HG02938 (cell line): ENCODE measurements around the gene PTPRN2.
"Not testable (repeated sequence)": the region's sequence is repeated elsewhere in the genome, so short reads cannot be mapped to it uniquely, and the experiment has no call there.

Source experiments
- ATAC-seq: cut with Tn5 transposase; IDR thresholded peaks from one replicate; pipeline ENCODE4 v1.9.1; 2021; ENCODE audit warnings: mild to moderate bottlenecking, moderate library complexity; ENCODE audit not compliant: unreplicated experiment

The PTPRN2 gene

GRCh38 chr7:157786375-157787274 lies 801.0 kb downstream of the PTPRN2 start:
- ATAC-seq: no peak

- ATAC-seq: no peak
Measured at GRCh38 chr7:157785486-157786186, 802.0 kb downstream of the PTPRN2 start.

GRCh38 chr7:157784979-157785441 lies 802.6 kb downstream of the PTPRN2 start:
- ATAC-seq: no peak

GRCh38 chr7:157784041-157784835 lies 803.4 kb downstream of the PTPRN2 start:
- ATAC-seq: no peak

GRCh38 chr7:157782041-157782440 lies 805.6 kb downstream of the PTPRN2 start:
- no peak for ATAC-seq

GRCh38 chr7:157780721-157781120 lies 806.9 kb downstream of the PTPRN2 start:
- no peak for ATAC-seq

- ATAC-seq: no peak
Measured at GRCh38 chr7:157780312-157780711, 807.3 kb downstream of the PTPRN2 start.

- no peak for ATAC-seq
Measured at GRCh38 chr7:157779206-157779605, 808.4 kb downstream of the PTPRN2 start.

- not testable (repeated sequence) for ATAC-seq
Measured at GRCh38 chr7:157777194-157777762, 810.3 kb downstream of the PTPRN2 start.

GRCh38 chr7:157775560-157776332 lies 811.9 kb downstream of the PTPRN2 start:
- ATAC-seq: no peak

- no peak for ATAC-seq
Measured at GRCh38 chr7:157775021-157775559, 812.5 kb downstream of the PTPRN2 start.

- ATAC-seq: no peak
Measured at GRCh38 chr7:157774495-157774894, 813.1 kb downstream of the PTPRN2 start.

- no peak for ATAC-seq
Measured at GRCh38 chr7:157773361-157773760, 814.3 kb downstream of the PTPRN2 start.

GRCh38 chr7:157772486-157773130 lies 815.0 kb downstream of the PTPRN2 start:
- ATAC-seq: no peak

GRCh38 chr7:157771689-157772088 lies 815.9 kb downstream of the PTPRN2 start:
- no peak for ATAC-seq

- ATAC-seq: no peak
Measured at GRCh38 chr7:157770716-157771320, 816.8 kb downstream of the PTPRN2 start.

GRCh38 chr7:157769526-157770215 lies 818.0 kb downstream of the PTPRN2 start:
- no peak for ATAC-seq

- ATAC-seq: no peak
Measured at GRCh38 chr7:157769086-157769485, 818.5 kb downstream of the PTPRN2 start.
